Activated CD8-positive, alpha-beta memory T cell treated with anti-CD3 and anti-CD28 coated beads, Interleukin-2, amount 50 U/mL, for 1 hour (primary cell): Measurements from ENCODE around the gene OXA1L.
"Not testable (repeated sequence)": the region's sequence is repeated elsewhere in the genome, so short reads cannot be mapped to it uniquely, and the experiment has no call there.

ENCODE experiments used
- DNase-seq: peaks from one replicate; pipeline ENCODE4 v3.0.0-alpha.2; 2020; ENCODE audit errors: extremely low read depth

The OXA1L gene

GRCh38 chr14:22769369-22769768 lies 2.9 kb downstream of the OXA1L start:
- DNase-seq = no peak

DNA sequence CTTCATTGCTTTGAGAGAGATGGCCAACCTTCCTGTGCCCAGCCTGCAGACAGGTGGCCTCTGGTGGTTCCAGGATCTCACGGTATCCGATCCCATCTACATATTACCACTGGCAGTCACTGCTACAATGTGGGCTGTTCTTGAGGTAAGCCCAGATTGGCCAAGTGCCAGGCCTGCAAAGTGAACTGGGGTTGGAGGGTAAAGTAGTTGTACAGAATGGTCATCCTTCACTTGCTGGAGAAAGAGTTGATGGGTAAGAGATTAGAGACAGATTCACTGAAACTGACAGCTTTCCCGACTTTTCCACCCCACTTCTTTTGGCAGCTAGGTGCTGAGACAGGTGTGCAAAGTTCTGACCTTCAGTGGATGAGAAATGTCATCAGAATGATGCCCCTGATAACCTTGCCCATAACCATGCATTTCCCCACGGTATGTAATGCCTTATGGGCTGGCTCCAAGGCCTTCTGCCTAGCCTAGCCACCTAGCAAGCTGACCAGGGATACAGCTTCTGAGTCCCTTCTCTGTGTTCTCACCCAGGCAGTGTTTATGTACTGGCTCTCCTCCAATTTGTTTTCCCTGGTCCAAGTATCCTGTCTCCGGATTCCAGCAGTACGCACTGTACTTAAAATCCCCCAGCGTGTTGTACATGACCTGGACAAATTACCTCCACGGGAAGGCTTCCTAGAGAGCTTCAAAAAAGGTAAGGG lies 4.1 kb downstream of the OXA1L start:
- no peak for DNase-seq

DNA sequence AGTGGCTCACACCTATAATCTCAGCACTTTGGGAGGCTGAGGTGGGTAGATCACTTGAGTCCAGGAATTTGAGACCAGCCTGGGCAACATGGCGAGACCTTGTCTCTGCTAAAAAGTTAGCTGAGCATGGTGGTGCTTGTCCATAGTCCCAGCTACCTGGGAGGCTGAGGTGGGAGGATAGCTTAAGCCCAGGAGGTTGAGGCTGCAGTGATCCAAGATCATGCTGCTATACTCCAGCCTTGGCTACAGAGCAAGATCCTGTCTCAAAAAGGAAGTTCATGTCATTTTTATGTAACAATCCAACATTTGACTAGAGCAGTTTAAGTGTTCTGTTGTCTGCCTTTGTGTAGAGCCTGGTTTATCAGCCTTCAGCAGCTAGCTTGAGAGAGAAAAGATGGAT lies 6.2 kb downstream of the OXA1L start:
- DNase-seq = no peak

GRCh38 chr14:22773162-22774010 lies 6.9 kb downstream of the OXA1L start:
- no peak for DNase-seq

DNA sequence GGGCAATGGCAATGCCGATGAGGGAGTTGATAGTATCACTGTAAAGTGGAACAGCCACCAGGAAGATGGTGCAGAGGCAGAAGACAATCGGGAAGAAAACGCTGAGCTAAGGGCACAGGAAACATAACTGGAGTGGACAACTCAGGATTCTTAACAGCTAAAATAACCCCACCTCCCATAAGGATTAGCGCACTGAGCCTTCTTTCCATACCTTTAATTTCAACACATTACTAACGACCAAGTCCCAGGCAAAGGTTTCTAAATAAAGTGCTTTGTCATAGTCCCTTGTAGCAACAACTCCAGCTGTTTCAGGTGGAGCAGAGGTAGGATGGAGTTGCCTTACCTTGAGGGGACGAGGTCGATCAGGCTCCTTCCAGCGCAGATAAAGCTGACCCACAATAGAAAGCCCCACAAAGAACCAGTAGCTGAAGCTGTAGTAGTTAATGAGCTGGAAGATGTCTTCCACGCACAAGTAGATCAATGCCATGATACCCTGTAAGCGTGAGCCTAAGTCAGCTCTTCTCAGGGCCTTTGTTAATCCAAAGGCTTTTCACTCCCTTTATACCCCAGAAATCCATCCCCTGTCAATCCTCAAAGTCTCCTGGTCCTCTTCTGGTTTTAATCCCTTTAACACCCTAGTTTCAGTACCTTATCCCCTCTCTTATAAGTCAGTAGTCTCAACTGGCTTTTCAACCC lies 7.7 kb downstream of the OXA1L start:
- DNase-seq = no peak

DNA sequence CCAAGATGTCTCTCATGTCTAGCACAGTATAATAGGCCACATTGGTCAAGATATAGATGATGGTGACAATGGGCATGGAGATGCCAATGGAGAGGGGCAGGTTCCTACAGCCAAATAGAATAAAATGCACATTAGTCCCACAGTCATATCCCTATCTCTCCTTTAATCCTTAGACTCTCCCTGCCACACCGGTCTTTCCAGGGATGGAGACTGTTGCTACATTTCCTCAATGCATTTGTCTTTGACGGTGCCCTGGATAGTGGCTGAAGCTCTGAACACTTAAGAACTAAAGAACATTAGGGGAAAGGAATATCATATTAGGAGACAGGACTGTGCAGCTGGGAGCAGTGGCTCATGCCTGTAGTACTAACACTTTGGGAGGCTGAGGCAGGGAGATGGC lies 9.7 kb downstream of the OXA1L start:
- no peak for DNase-seq

GRCh38 chr14:22776849-22777248 lies 10.4 kb downstream of the OXA1L start:
- not testable (repeated sequence) for DNase-seq

DNA sequence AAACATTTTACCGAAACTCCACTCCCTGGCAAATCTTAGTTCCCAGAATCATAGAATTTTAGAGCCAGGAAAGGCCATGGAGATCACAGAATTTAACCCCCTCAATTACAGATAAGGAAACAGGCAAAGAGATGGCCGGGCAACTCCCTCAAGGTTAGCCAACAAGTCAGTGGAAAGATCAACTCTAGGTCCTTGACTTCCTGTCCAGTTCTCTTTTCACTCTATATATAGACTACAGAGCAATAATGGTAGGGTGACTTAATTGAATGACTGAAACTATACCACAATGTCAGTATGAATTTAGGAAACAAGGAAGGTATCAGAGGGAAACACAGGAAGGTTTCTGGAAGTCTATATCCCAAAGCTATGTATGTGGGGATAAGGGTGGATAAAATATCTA lies 11.6 kb downstream of the OXA1L start:
- no peak for DNase-seq

DNA sequence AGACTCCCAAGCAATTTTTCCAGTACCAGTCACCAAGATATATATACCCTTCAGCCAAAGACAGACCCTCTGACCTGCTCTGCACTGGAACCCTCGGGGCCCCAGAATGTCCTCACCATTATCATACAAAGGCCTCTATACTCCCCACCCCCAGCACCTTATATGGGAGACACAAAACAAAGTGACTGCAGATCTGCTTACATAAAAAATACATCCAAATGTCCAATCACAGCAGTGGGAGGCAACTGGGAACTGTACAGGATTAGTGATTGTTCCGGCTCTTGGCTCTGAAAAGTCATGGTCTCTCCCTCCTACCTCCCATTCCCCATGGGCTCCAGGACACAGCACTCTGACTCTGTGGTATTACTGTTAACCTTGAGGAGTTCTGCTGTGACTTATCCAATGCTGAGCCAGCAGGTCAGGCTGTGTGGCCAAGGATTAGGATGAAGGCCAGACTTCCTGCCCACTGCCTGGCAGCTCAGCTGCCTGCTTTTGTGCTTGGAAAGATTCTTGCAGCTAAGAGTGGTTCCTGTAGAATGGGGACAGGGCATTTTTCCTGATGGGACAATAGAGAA lies 13.7 kb downstream of the OXA1L start:
- DNase-seq = no peak

- no peak for DNase-seq
Measured at GRCh38 chr14:22780941-22781300, 14.4 kb downstream of the OXA1L start.

GRCh38 chr14:22781301-22781991 lies 15.0 kb downstream of the OXA1L start:
- DNase-seq = no peak

DNA sequence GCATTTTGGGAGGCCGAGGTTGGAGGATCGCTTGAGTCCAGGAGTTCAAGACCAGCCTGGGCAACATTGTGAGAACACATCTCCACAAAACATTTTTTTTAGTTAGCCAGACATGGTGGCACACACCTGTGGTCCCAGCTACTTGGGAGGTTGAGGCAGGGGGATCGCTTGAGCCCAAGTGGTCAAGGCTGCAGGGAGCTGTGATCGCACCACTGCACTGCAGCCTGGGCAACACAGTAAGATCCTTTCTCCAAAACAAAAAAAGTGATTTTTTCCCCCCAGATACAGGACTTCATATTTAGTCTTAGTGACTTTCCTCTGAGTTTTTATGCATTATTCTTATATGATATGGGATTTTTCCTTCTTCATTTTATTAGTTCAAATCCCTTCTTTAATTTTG lies 20.2 kb downstream of the OXA1L start:
- no peak for DNase-seq

GRCh38 chr14:22791301-22791700 lies 24.8 kb downstream of the OXA1L start:
- no peak for DNase-seq

DNA sequence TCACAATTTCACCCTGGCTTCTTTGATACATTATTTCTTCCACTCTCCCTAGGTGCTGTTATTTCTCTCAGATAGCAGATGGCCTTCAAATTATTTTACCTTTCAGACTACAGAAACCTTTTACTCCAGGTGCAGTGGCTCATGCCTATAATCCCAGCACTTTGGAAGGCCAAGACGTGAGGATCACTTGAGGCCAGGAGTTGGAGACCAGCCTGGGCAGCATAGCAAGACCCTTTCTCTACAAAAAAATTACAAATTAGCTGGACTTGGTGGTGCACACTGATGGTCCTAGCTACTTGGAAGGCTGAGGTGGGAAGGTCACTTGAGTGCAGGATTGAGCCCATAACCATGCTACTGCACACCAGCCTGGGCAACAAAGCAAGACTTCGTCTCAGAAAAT lies 25.7 kb downstream of the OXA1L start:
- DNase-seq = no peak

- not testable (repeated sequence) for DNase-seq
Measured at GRCh38 chr14:22793550-22793949, 27.1 kb downstream of the OXA1L start.

DNA sequence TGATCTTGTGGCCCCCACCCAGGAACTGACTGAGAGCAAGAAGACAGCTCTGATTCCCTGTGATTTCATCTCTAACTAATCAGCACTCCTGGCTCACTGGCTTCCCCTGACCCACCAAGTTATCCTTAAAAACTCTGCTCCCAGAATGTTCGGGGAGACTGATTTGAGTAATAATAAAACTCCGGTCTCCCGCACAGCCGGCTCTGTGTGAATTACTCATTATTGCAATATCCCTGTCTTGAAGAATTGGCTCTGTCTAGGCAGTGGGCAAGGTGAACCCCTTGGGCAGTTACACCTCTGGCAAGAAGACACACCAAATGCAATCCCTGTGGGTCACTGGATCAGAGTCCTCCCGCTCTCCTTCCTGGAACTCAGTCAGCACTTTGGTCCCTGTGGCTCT lies 27.5 kb downstream of the OXA1L start:
- DNase-seq = no peak

- no peak for DNase-seq
Measured at GRCh38 chr14:22794551-22794951, 28.1 kb downstream of the OXA1L start.

GRCh38 chr14:22796087-22796707 lies 29.7 kb downstream of the OXA1L start:
- DNase-seq = no peak

- DNase-seq = no peak
Measured at GRCh38 chr14:22797017-22797917, 30.8 kb downstream of the OXA1L start.

GRCh38 chr14:22798528-22798927 lies 32.0 kb downstream of the OXA1L start:
- no peak for DNase-seq
